Activated T-helper 9 cell treated with anti-CD3 and anti-CD28 coated beads, Interleukin-2, amount 50 U/mL, for 16 hours (primary cell): Measurements from ENCODE around the gene IER5L.

Experiments used
- DNase-seq: peaks from one replicate; pipeline ENCODE4 v3.0.0-alpha.2; 2020; ENCODE audit warnings: low read depth

The IER5L gene

DNA sequence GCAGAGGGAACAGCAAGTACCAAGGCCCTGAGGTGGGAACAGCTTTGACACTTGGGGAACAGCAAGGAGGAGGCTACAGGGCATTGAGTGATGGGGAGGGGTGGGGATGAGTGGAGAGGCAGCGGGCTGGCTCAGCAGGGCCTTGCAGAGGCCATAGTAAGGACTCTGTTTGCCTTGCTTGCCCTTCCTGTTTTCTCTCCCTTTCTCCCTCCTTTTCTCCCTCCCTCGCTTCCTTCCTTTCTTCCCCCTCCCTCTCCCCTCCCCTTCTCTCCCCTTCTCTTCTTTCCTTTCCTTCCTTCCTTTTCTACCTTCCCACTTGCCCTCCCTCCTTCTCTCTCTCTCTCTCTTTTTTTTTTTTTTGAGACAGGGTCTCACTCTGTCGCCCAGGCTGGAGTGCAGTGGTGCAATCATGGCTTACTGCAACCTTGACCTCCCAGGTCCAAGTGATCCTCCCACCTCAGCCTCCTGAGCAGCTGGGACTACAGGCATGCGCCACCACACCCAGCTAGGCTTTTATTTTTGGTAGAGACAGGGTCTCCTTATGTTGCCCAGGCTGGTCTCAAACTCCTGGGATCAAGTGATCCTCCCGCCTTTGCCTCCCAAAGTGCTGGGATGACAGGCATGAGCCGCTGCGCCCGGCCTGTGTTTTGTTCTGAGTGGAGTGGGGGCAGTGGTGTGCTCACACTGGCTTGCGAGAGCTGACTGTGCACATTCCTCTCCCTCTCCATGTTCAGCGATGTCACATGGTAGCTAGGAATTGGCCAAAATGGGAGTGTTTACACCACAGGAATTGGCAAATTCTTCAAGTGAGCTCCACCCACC lies 17.1 kb downstream of the IER5L start:
- DNase-seq: no peak

DNA sequence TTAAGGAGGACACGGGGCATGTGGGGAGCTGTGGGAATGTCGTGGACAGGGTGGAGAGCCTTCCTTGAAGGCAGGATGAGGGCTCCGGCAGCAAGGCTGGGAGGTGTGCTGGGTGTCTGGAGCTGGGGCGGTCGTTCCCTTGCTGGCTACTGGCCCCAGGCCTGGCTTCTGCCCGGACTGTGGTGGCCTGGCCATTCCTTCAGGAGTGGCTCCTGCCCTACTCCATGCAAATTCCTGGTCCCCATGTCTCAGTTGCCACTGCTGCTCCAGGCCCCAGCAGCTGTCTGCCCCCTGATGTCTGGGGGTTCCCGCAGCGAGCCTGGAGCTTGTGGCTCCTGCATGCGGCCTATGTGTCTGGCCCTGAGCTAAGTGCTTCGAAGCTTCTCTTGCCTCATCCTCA lies 21.9 kb downstream of the IER5L start:
- DNase-seq: no peak

GRCh38 chr9:129154866-129155477 lies 23.1 kb downstream of the IER5L start:
- DNase-seq: no peak

DNA sequence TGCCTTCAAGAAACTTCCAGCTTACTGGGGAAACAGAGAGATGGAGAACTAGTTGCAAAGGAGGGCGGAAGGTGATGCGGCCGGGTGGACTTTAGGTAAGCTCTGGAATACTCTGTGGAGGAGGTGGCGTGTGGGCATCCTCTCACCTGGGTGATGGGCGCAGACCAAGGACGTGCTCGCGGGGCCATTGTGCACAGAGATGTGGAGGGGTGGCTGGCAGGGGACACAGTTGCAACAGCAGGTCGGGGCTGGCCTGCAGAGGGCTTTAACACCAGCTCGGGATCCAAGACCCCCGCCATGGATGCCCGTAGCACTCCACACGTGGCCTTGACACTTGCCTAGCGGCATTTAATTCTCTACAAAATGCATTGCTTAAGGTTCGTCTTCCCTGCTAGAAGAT lies 26.6 kb downstream of the IER5L start:
- DNase-seq: no peak

DNA sequence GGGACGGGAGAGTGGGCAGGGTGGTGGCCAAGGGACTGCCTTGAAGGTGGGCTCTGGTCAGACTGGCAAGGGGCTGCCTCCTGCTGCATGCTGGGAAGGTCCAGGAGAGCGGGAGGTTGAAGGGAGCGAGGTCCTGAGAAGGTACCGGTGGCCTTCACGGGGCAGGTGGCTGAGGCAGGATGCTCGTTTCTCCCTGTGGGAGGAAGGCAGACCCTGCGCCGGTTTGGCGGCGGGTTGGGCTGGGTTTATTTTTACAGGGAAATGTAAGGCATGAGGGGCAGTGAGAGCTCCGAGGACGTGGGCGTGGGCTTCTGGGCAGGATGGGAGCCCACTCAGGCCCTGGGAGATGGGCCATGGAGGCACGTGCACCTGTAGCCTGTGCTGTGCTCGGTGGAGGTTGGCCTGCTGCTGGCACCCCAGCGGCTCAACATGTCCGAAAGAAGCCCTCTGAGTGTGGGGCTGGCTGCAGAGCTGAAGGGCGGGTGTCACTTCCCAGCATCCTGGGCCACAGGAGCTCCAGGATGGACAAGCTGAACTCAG lies 27.3 kb downstream of the IER5L start:
- no peak for DNase-seq

- no peak for DNase-seq
Observed at GRCh38 chr9:129150122-129150521, 27.9 kb downstream of the IER5L start.

GRCh38 chr9:129149442-129149841 lies 28.6 kb downstream of the IER5L start:
- no peak for DNase-seq

DNA sequence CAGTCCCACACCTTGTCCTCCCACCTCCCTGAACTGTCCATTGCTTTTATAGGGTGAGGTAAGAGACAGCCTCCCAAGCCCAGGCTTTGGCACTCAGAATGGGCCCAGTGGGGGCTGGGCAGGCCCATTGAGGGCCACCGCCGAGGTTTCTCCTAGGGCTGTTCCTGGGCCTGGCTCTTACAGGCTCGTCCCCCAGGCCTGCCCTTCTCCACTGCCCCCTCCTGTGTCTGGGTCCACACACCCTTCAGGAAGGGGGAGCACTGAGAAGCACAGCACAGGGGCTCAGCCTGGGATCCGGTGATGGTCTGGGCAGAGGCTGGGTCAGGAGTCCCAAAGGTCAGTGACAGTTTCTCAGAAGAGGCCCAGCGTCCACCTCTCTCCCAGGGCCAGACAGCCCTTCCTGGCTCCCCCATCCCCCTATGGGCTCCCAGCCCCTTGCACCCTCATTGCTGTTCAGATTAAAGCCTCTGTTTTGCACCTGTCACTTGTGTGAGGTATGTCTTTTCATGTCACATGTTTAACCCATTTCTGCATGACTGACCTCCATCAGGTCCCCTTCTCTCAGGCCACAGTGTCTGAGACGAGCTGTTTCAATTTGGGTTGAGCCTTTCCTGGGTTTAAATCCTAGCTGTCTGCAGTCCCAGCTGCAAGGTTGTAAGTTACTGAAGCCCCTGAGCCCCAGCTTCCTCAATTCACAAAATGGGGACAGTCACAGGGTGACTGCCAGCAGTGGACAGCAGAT lies 29.4 kb downstream of the IER5L start:
- DNase-seq: no peak

GRCh38 chr9:129146441-129146941 lies 31.6 kb downstream of the IER5L start:
- no peak for DNase-seq

- DNase-seq: no peak
Observed at GRCh38 chr9:129145841-129146292, 32.2 kb downstream of the IER5L start.

- no peak for DNase-seq
Observed at GRCh38 chr9:129145316-129145715, 32.7 kb downstream of the IER5L start.

DNA sequence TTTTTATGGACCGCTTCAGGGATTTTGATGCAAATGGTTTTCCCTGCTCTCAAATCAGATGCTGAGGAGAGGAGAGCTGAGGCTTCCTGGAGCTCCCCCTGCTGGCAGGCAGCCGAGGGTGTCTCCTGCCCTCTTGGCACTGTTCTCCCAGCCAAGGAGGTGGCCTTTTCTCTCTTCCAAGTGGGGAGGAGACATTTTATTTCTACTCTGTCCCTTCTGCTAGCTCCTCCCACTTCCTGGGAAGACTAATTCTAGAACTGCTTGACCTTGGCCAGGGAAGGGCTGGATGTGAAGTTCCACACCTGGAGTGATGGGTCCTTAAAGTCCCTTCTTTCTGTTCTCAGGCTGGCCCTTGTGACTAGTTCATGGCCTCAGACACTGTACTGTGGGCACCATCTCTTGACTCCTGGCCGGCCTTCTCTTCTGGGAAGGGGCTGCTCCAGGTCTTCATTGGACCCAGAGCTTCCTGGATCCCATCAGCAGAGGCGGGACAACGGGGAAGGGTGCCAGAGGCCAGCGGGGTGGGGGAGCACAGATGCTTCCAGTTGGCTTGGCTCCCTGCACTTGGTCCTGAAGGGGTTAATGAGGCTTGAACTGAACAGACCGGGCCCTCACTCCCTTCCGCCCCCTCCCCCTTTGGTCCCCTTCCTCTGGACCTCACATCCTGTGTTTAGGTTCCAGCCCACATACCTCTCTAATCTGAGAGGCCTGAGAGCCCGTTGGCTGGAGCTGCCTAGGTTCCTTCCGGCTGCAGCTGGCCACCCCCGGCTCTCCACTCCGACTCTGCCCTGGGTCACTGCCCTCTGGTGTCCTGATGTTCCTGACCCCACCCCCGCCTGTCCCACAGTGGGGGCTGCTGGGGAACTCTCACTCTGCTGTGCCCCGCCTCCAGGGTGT lies 34.8 kb downstream of the IER5L start:
- DNase-seq: peak; percentile 60

DNA sequence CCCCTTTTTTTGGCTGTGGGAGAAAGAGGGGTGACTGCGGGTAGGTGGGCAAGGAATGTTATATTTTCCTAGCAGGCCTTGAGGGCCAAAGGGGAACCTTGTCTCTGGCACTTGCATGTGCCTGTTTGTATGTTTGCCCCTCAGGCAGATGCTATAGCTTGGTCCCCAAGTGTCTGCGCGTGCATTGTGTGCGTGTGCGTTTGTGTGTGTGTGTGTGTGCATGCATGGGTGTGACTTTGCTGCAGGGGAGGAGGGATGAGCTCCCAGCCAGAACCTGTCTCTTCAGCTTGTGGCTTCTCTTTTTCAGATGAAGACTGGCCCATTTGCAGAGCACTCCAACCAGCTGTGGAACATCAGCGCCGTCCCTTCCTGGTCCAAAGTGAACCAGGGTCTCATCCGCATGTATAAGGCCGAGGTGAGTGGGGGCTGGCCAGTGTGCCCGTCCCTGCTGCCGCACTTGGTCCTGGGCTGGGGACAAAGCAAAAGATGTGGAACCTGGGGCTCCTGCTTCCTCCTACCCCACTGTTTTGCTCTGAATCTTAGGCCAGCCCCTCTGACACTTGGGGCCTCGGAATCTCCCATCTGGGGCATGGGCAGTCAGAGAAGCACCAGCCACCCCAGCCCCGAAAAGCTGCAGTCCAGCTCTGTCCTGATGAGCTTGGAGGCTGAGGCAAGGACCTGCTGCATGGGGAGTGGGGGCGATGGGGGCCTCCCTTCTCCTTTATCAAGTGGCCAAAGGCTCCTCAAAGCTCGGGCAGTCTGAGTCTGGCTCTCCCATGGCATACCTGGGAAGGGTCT lies 35.7 kb downstream of the IER5L start:
- DNase-seq: no peak

GRCh38 chr9:129141066-129142041 lies 36.7 kb downstream of the IER5L start:
- no peak for DNase-seq

DNA sequence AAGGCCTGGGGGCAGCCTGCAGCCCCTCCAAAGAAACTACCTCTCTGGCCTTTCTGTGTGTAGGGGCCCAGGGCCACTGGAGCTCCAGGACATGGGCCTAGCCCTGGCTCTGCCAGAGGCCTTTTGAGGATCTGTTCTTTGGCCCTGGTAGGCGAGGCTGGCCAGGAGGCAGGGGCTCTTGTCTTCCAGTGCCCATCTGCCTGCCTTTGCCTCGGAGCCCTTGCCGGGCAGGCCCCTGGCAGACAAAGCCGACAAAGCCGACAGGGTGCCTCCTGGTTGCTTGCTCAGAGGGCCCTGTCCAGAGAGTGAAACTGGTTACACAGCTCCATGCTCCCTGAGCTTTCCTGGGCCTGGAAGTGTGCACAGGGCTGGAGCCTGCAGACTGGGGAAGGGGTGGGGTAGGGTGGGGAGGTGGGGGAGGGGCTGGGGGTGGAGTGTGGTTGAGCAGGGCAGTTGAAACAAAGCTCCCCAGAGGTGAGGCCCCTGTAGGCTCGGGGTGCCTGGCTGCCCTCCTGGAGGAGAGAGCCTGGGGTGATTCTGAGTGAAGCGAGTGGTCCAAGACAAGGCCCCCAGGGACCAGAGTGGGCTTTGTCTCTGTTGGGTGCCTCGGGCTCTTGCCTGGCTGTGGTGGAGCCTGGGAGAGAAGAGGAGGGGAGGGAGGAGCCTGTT lies 37.5 kb downstream of the IER5L start:
- no peak for DNase-seq

DNA sequence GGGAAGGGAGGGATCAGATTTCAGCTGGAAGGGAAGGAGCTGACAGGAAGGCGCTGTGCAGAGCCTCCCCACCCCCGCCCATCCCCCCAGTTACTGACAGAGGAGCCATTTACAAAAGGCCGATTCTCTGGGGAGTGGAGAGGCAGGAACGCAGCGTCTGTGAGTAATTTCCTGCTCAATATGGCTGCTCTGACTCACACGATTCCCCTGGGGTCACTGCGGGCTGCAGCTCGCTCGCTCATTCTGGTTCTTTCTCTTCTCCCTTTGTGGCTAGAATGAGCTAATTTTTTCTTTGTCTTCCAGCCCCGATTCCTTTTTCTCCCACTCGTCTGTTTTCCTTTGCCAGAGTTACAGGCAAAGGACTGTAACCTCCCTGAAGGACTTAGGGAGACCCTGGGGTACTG lies 38.1 kb downstream of the IER5L start:
- DNase-seq: peak; percentile 72

GRCh38 chr9:129139233-129139992 lies 38.6 kb downstream of the IER5L start:
- peak; percentile 53 for DNase-seq
